Raji (cell line): Measurements from ENCODE around the gene BECN2.

Source experiments
- POLR2A ChIP-seq: IDR thresholded peaks from 2 replicates; pipeline ENCODE4 v1.6.1; 2011; ENCODE audit warnings: low read depth, low read length, control low read depth; ENCODE audit not compliant: insufficient read depth

Gene BECN2, protein sequence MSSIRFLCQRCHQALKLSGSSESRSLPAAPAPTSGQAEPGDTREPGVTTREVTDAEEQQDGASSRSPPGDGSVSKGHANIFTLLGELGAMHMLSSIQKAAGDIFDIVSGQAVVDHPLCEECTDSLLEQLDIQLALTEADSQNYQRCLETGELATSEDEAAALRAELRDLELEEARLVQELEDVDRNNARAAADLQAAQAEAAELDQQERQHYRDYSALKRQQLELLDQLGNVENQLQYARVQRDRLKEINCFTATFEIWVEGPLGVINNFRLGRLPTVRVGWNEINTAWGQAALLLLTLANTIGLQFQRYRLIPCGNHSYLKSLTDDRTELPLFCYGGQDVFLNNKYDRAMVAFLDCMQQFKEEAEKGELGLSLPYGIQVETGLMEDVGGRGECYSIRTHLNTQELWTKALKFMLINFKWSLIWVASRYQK

DNA sequence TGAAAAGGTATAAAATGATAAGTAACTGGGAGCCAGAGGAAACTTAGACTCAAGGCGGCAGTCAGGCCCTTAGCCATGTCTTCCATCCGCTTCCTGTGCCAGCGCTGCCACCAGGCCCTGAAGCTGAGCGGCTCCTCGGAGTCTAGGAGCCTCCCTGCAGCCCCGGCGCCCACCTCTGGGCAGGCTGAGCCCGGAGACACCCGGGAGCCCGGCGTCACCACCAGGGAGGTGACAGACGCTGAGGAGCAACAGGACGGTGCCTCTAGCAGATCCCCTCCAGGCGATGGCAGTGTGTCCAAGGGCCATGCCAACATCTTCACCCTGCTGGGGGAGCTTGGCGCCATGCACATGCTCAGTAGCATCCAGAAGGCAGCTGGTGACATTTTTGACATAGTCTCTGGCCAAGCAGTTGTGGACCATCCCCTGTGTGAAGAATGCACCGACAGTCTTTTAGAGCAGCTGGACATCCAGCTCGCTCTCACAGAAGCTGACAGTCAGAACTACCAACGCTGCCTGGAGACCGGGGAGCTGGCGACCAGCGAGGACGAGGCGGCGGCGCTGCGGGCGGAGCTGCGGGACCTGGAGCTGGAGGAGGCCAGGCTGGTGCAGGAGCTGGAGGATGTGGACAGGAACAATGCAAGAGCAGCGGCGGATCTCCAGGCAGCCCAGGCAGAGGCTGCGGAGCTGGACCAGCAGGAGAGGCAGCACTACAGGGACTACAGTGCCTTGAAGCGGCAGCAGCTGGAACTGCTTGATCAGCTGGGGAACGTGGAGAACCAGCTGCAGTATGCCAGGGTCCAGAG lies at the start of gene BECN2:
TSS of gene BECN2 (plus strand) at position 76 of the 803 bp plus-strand sequence. CDS start at position 76, 0 bp downstream.
- no peak for TF ChIP-seq POLR2A

GRCh38 chr1:241916196-241916595 lies 41.4 kb upstream of the BECN2 start:
- no peak for TF ChIP-seq POLR2A

GRCh38 chr1:241917487-241917886 lies 40.1 kb upstream of the BECN2 start:
- TF ChIP-seq POLR2A = no peak

DNA sequence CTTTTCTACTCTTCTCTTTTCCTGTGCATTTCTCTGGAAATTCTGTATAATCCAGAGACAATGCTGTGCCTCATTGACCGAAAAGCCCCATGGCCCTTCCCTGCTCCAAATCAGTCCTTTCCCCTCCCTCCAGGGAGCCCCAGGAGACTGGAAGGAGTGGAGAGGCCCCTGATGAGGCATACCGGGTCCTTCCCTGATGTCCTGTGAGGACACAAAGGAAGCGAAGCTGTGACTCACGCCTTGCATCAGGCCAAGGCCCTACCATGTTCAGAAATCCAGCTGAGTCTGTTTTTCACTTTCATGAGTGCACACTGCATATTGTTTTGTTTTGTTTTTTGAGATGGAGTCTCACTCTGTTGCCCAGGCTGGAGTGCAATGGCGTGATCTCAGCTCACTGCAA lies 38.7 kb upstream of the BECN2 start:
- TF ChIP-seq POLR2A = no peak

DNA sequence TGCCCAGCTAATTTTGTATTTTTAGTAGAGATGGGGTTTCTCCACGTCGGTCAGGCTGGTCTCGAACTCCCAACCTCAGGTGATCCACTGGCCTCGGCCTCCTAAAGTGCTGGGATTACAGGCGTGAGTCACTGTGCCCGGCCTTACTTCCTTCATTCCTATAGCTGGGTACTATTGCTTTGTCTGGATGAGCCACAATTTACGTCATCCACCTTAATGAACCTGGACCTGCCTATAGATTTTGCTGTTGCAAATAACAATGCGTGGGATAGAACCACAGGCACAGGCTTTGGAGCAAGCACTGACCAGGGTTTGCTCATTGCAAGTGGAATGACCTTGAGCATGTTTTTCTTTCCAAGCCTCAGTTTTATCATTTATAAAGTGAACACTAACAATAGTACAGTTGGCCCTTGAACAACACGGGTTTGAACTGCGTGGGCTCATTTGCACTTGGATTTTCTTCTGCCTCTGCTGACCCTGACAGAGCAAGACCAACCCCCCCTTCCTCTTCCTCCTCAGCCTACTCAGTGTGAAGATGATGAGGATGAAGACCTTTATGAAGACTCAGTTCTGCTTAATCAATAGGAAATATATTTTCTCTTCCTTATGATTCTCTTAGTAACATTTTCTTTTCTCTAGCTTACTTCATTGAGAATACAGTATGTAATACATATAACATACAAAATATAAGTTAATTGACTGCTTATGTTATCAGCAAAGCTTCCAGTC lies 33.3 kb upstream of the BECN2 start:
- TF ChIP-seq POLR2A = no peak

DNA sequence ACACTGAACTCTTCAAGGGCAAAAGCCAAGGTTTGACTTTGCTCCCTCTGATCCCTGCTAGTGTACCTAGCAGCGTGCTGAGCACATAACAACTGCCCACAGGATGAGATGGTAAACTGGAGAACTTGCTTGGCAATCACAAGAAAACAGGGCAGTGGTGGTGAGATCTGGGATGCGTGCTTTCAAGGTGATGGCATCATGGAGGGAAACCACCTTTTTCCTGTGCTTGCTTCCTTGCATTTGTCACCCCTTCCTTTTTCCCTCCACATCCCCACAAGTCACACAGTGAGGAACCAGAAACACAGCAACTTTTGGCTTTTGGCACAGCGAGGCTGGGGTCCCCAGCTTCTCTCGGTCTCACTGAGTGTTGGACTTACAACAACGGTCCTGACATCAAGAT lies 31.4 kb upstream of the BECN2 start:
- TF ChIP-seq POLR2A = no peak

DNA sequence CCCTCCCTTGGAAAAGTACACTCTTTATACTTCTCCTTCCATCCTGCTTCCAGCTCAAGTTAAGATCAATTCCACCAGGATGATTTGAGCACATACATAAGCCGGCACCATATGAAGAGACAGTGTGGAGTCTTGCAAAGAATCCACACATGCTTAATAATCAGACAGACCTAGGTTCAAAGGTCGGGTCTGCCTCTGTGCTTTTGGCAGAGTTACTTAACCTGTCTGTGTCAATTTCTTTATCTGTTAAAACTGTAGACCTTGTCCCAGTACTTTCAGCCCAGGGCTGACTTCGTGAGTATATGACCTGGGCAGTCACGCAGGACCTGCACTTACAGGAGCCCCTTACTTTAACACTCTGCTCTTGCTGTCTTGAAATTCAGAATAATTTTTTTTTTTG lies 30.2 kb upstream of the BECN2 start:
- no peak for TF ChIP-seq POLR2A

DNA sequence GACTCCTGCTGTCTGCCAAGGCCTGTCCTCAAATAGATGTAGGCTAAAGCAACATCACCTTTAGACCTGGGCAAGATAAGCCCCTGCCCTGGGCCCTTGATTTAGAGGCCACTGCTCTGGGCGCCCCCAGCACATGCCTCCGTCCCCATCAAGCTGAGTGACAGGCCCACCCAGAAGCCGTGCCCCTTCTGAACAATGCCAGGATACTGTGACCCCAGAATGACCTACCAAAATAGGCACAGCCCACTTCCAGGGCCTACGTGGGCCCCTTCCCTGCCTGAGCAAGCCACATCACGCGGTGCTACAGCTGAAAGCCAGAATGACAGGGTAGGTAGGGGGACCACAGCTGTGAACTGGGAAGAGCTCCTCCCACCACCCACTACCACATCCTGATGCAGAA lies 24.7 kb upstream of the BECN2 start:
- TF ChIP-seq POLR2A = no peak

DNA sequence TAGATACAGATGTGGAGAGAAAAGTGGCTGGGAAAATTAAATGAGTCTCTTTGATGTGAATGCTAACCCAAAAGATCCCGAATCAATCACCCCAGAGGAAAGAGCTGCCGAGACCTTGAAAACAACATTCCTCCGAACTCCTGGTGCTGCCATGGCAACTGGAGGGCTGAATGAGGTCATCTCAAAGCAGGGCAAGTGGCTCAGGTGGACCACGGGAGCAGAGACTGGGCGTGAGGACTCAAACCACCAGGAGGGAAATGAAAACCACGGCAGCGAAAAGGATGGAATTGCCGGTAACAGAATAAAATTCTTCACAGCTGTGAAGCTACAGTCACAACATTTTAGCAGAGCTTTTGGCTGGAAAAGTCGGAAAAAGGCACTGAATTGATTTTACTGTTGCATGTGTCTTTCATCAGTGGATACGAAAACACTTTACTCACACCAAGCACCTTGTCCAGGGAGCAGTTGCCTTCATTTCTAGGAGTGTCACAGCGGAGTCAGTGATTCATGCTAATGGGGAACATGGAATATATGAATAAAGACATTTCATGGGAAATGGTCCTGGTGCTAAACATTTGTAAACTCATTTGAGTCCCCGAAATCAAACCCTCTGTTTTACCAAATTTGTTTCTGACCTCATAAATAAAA lies 23.2 kb upstream of the BECN2 start:
- no peak for TF ChIP-seq POLR2A

- TF ChIP-seq POLR2A = no peak
These were observed 22.7 kb upstream of the BECN2 start for GRCh38 chr1:241934866-241935265.

DNA sequence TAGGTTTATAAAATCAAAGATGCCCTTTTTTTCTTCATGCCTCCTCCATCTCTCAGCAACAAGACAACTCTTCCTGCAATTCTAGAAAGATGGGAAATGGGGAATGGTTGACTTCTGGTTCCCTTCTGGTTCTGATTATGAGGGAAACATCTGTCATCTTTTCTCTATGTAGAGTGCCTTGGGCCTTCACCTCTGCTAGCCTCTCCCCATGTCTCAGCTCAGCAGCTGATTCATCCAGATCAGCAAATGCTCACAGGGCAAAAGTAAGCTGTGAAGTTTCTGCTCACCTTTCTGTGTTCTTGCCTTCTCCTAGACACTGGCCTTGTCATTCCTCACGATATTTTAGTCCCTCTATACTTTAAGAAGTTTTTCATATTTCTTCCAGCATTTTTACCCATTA lies 17.8 kb upstream of the BECN2 start:
- TF ChIP-seq POLR2A = no peak

GRCh38 chr1:241942738-241943137 lies 14.8 kb upstream of the BECN2 start:
- no peak for TF ChIP-seq POLR2A

- no peak for TF ChIP-seq POLR2A
These were observed 13.3 kb upstream of the BECN2 start for GRCh38 chr1:241944300-241944699.

DNA sequence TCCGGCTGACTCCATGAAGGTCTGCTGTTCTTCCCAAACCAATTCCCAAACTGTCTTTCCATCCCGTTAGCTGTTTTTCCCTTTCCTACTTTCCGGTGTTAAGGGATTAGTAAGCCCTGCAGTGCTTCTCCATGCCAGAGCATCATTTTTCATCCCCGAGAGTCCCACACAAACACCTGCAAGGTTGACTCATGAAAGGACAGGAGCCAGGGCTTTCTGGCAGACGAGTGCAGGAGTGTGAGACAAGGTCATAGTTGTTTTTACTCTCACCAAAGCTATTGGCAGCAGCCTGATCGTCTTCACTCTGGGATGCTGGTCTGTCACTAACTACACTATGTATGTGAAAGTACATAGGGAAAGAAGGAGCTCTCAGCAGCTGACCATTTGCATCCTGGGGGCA lies 10.2 kb upstream of the BECN2 start:
- TF ChIP-seq POLR2A = no peak

- TF ChIP-seq POLR2A = no peak
These were observed 7.2 kb upstream of the BECN2 start for GRCh38 chr1:241950390-241950789.

DNA sequence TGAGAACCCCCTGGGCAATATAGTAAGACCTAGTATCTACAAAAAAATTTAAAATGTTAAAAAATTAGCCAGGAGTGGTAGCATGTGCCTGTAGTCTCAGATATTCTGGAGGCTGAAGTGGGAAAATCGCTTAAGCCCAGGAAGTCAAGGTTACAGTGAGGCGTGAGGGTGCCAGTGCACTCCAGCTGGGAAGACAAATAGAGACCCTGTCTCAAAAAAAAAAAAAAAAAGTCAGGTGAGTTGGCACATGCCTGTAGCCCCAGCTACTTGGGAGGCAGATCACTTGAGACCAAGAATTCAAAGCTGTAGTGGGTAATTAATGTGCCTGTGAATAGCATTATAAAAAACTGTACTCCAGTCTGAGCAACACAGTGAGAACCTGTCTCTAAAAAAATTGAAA lies 4.6 kb downstream of the BECN2 start:
- no peak for TF ChIP-seq POLR2A

- no peak for TF ChIP-seq POLR2A
These were observed 6.2 kb downstream of the BECN2 start for GRCh38 chr1:241963722-241964121.
